Urothelium cell line (cell line): ENCODE results near the gene CD38.
"Not testable (repeated sequence)": the region's sequence is repeated elsewhere in the genome, so short reads cannot be mapped to it uniquely, and the experiment has no call there.

Source experiments
- DNase-seq: peaks from one replicate; pipeline ENCODE4 v3.0.0; 2011; ENCODE audit warnings: low spot score, mixed read lengths
- FAIRE-seq: peaks from 2 replicates; lab custom pipeline; 2011; peaks lifted over from hg19 to GRCh38; lab: Jason Lieb, UNC

Gene CD38

DNA sequence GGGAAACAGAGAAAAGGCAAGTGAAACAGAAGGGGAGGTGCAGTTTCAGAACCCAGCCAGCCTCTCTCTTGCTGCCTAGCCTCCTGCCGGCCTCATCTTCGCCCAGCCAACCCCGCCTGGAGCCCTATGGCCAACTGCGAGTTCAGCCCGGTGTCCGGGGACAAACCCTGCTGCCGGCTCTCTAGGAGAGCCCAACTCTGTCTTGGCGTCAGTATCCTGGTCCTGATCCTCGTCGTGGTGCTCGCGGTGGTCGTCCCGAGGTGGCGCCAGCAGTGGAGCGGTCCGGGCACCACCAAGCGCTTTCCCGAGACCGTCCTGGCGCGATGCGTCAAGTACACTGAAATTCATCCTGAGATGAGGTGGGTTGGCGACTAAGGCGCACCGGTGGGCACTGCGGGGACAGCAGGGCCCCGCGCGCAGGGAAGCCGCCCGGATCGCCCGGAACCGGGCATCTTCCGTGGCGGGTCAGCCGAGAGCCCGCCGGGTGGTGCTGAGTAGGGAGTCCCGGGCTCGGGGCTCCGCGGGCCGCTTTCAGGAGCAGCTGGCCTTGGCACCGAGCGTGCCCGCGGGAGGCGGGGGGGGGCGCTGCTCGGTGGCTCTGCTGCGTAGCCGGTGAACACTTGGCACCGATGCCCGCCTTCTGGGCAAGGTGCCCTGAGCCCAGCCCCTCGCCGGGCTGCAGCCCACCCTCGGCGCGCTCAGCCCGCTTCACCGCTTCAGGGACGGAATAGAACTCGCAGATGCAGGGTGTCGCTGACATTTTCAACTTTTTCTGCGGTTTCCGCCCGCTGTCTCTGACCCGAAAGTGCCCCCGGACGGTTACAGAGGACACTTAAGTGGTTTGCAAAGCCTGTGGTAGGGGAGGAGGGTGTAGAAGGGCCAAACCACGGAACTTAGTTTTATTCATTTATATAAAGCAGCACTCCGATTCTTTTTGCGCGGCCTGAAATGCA is at the start of gene CD38:
TSS of gene CD38 (plus strand) at position 40 of the 953 bp plus-strand sequence. CDS start at position 127, 87 bp downstream.
- no peak for FAIRE-seq
- DNase-seq, result no peak

DNA sequence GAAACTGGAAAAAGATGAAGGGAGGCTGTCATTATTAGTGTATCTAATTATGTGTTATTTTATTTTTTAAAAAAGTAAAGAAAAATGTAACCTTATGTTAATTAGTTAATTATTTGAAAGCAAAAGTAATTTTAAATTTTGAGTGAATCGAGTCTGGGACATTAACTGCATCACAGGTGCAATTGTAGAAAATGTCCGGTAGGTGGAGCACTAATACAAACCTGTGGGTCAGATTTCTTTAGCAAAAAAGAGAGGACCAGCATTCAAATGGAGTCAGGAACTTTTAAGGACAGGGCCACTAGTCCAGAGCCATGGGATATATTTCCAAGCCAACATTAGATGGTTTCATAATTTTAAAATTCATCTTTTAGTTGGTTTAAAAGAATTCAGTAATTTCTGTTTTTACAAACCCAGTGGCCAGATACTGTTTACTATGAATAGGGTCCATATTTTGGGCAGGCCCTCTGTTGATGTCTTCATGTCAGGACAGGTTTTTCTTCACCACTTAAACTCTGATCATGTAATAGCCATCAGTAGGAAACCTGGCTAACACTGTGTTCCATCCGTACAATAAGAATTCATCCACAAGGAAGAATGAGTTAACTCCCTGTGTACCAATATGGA is 48.1 kb upstream of the CD38 start:
- FAIRE-seq (no peak), DNase-seq (peak; percentile 42)

DNA sequence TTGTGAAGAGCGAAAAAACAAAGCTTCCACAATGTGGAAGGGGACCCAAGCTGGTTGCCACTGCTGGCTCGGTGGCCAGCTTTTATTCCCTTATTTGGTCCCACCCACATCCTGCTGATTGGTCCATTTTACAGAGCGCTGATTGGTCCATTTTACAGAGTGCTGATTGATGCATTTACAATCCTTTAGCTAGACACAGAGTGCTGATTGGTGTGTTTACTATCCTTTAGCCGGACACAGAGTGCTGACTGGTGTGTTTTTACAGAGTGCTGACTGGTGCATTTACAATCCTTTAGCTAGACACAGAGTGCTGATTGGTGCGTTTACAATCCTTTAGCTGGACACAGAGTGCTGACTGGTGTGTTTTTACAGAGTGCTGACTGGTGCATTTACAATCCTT is 45.1 kb upstream of the CD38 start:
- DNase-seq, FAIRE-seq: not testable (repeated sequence)

- FAIRE-seq, result no peak
- DNase-seq, result no peak
Measured at GRCh38 chr4:15735536-15735935, 42.6 kb upstream of the CD38 start.

GRCh38 chr4:15736514-15737050 is 41.5 kb upstream of the CD38 start:
- DNase-seq (no peak), FAIRE-seq (no peak)

DNA sequence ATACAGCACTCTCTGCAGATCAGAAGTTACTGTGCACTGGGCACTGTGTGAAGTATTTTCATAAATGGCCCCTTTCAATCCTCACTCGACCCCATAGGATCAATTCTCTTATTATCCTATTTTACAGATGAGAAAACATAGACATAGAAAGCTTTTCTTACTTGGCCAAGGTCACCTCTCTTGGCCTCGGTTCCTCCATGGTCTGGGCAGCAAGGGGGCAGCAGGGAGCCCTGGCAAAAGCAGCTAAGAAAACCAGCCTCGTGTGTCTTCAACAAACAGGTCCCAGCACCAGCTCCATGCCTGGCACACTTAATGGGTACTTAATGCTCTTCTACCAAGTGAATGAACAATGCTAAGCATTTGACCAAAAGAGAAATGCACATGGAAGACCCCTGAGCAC is 40.9 kb upstream of the CD38 start:
- FAIRE-seq, result no peak
- DNase-seq, result no peak

DNA sequence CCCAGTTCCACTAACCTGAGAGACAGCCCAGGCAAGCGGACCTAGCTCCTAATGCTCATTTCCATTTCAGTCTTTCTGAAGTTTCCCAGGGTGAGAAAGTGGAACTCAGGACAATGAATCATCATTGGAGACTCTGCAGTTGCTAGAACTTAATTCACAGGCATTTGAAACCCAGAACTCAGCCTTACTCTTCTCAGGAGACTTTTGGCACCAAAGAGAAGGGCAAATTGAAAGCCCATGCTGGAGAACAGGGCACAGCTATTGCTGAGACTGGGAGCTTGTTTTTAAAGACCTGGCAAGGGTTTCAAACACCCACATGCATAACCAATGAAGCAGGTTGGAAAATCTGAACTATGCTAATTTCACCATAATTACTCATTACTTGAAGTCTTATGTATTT is 39.3 kb upstream of the CD38 start:
- FAIRE-seq (no peak), DNase-seq (no peak)

- no peak for DNase-seq
- no peak for FAIRE-seq
Measured at GRCh38 chr4:15740764-15741404, 37.2 kb upstream of the CD38 start.

GRCh38 chr4:15742083-15742582 is 36.0 kb upstream of the CD38 start:
- DNase-seq (no peak), FAIRE-seq (no peak)

GRCh38 chr4:15742637-15743036 is 35.5 kb upstream of the CD38 start:
- FAIRE-seq (no peak), DNase-seq (no peak)

- no peak for FAIRE-seq
Measured at GRCh38 chr4:15744016-15744545, 34.0 kb upstream of the CD38 start.

DNA sequence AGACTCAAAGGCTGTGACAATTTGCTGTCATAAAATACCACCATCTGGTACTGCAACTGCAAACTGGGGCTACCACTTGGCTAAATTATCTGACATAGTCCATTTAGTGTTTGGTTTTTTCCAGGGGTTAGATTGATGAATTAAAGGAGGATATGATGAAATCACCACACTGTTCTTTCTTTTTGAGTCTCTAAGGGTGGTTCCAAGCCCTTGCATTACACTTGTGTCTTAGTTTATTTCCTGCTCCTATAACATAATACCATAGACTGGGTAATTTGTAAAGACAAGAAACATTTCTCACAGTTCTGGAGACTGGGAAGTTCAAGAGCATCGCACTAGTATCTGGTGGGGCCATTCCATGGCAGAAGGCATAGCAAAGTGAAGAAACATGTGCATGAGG is 32.0 kb upstream of the CD38 start:
- FAIRE-seq (no peak), DNase-seq (no peak)

More at GRCh38 chr4:15744016-15744545, 34.0 kb upstream of the CD38 start:
- no peak for DNase-seq

DNA sequence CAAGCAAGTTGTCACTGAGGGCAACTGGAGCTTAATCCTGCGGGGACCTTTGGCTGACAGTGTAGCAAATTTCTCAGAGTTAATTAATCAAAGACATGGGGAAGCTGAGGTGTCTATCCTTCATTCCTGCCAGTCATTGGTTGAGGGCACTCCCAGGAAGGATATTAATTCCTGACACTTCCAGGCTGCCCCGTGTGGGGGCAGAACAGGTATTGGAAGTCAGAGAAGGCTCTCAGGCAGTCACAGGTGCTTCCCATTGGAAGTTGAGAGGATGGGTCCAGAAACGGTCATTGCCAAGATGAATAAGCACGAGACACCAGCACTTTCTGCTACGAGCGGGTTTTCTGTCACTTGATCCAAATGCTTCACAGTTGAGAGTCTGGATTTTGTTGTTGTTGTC is 29.1 kb upstream of the CD38 start:
- DNase-seq, result no peak
- no peak for FAIRE-seq

DNA sequence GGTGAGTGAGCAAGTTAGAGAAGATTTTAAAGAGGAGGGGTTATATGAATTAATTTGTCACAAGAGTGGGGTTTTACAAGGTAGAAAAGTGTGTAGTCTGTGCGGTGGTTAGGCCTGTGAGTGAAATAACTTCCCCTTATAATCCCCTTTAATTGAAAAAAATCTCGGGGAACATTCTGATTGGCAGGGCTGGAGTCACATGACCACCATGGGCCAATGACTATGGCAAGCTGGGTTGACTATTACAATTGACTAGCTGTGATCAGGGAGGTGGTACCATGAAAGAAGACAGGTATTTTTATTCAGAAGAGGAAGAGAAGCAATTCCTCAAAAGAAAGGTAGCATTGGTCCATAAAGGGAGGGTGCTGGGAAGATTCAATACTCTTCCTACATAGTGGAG is 27.0 kb upstream of the CD38 start:
- no peak for DNase-seq
- no peak for FAIRE-seq

DNA sequence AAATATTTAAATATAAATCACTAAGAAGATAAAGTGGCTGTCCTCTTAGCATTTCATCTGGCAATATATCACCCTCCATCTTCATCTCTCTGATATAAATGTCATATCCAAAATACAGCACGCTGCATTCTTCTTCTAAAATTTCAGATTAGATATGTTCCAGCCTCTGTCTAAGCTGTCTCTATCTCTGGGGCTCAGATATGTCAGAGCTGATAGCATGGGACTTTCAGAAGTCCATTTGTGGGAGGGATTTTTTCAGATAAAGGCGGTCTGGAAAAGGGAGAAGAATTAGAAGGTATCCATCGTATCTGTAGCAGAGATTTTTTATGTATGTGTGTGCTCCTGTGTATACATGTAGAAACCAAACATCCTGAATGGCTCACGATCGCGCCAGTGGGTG is 25.0 kb upstream of the CD38 start:
- FAIRE-seq, result no peak
- DNase-seq, result no peak

DNA sequence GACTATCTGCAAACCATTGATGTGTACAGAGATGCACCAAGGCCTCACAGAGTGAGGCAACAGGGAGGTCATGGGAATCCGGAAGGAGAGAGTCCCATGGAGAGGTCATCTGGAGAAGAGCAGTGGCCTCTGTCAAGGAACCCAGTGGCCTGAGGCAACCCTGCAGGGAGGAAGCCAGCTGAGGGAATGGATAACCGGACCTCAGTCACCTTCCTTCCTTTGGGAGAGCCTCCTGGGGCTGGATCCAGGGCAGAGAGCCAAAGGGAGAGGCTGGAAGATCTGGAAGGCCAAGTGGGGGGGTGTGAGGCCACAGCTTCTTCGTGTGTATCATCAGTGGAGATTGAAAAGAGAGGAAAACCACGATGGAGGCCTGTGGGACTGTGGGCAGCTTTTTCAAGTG is 24.3 kb upstream of the CD38 start:
- FAIRE-seq (no peak), DNase-seq (no peak)

DNA sequence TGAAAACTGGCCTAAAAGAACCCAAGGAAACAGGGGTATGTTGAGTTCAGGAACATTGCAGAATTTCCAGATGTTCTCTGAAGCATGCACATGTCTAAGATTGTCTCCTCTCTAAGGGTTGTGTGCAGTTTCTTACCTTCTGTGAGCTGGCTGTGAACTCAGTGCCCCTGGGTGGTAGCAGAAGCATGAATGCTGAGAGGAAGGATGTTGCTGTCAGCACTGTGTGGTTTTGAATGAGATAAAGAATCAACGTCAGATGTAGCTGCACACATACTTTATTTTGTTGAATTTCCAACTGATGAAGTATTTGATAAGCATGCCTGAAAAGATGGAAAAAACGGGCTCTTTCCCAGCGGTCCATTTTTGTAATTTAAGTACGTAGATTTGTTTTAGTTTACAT is 23.8 kb upstream of the CD38 start:
- FAIRE-seq (no peak), DNase-seq (no peak)

DNA sequence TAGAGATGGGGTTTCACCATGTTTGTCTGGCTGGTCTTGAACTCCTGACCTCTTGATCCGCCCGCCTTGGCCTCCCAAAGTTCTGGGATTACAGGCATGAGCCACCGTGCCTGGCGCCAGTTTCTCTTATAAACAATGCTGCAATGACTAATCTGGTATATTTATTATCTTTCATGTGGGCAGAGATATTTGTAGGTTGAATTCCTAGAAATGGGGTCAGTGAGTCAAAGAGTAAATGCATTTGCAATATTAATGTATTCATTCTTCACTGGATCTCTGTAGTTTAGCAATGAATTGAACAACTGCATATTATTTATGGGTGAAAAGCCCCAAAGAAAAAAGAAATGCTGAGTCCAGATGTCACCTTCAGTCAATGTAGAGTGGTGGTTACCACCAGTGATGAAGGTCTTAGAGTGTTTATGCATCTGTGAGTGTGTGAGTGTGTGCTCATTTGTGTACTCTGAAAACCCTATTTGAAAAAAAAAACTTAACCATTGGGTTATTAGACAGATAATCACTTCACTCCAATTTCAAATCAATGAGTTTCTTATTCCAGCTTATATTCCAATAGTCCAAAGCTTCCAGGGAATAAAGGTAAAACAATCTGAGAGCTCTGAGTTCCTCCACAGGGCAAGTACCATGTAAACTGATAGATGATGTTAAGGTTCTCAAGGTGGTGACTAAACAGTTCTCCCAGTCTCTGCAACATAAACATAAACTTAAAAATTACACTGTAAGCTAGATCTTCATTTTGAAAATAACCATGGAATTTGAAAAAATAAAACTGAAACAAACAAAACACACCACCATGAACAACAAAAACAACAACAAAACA is 22.6 kb upstream of the CD38 start:
- DNase-seq (no peak), FAIRE-seq (no peak)

- no peak for FAIRE-seq
- peak; percentile 37 for DNase-seq
Measured at GRCh38 chr4:15756361-15756861, 21.7 kb upstream of the CD38 start.

- DNase-seq, result no peak
- no peak for FAIRE-seq
Measured at GRCh38 chr4:15757054-15757453, 21.1 kb upstream of the CD38 start.
